CD4-positive, alpha-beta T cell treated with Interleukin-1 beta for 1 hour (primary cell): ENCODE data around the gene BMAL1.
"Not testable (repeated sequence)": the region's sequence is repeated elsewhere in the genome, so short reads cannot be mapped to it uniquely, and the experiment has no call there.

Experiments used
- DNase-seq, 2 donors: peaks; one replicate each; pipeline ENCODE4 v3.0.0-alpha.2; 2020 to 2022

Gene BMAL1

DNA sequence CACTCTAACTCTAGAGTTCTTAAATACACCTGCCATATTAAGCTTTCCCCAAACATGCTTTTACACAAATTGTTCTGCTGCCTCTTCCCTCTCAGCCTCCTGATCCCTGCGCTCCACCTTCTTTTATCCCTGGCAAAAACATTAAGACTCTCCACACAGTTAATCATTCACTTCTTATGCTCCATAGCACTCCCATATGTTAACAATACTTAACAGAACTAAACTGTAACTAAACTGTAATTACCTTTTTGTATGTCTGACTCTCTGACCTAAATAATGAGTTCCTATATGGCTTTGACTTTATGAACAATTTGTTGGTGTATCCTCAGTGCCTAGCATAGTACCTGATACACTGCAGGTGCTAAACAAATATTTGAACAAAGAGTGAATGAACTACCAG is 113.6 kb downstream of the BMAL1 start:
- no peak for DNase-seq

DNA sequence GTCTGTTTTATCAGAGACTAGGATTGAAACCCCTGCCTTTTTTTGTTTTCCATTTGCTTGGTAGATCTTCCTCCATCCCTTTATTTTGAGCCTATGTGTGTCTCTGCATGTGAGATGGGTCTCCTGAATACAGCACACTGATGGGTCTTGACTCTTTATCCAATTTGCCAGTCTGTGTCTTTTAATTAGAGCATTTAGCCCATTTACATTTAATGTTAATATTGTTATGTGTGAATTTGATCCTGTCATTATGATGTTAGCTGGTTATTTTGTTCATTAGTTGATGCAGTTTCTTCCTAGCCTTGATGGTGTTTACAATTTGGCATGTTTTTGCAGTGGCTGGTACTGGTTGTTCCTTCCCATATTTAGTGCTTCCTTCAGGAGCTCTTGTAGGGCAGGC is 120.7 kb downstream of the BMAL1 start:
- DNase-seq = not testable (repeated sequence)

GRCh38 chr11:13405220-13405619 is 127.6 kb downstream of the BMAL1 start:
- DNase-seq = no peak

GRCh38 chr11:13415201-13415600 is 137.6 kb downstream of the BMAL1 start:
- DNase-seq = no peak

DNA sequence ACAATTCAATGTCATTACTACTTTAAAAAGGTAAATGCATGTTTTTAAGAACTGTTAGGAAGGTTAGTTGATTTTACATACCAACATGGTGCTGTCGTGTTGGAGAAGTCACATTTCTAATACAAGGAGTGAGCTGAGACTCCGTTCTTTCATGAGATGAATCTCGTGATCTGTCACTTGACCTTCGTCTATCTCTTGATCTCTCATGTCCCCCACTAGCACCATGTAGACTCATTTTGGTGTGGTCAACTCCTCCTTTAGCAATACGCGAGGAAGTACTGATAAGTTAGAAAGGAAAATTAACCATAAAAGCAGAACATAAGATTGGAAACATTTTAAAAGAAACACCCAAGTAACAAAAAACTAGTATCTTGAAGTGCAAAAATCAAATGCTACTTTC is 144.0 kb downstream of the BMAL1 start:
- DNase-seq = no peak

DNA sequence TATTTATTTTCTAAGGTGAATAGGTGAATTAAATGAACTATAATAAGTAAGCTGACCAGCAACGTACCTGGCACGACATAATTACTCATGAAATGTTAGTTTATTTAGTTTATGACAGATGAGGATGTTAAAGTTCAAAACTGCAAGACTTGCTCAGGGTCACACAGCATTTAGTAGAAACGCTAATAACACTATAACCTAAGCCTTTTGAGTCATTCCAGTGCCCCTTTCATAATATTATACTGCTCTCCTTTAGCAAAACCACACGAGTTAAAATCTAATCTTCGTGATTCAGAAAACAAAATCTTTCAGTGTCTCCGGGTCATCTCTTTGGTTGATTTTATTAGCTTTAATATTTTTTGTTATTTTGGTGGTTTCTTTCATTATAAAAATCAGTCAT is 145.8 kb downstream of the BMAL1 start:
- DNase-seq = no peak

DNA sequence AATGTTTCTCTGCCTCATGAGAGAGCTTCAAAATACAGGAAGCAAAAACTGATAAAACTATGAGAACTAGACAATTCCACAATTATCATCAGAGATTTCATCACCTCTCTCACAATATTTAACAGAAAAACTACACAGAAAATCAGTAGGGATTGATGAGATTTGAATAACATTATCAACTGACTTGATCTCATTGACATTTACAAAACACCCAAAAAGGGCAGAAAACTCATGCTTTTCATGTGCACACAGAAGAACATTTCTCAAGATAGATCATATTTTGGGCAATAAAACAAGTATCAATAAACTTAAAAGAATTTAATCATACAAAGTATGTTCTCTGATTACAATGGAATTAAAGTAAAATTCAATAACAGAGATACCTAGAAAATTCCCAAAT is 149.8 kb downstream of the BMAL1 start:
- no peak for DNase-seq

- no peak for DNase-seq
These were observed 151.7 kb downstream of the BMAL1 start for GRCh38 chr11:13429288-13429687.

- no peak for DNase-seq
These were observed 152.2 kb downstream of the BMAL1 start for GRCh38 chr11:13429836-13430235.

DNA sequence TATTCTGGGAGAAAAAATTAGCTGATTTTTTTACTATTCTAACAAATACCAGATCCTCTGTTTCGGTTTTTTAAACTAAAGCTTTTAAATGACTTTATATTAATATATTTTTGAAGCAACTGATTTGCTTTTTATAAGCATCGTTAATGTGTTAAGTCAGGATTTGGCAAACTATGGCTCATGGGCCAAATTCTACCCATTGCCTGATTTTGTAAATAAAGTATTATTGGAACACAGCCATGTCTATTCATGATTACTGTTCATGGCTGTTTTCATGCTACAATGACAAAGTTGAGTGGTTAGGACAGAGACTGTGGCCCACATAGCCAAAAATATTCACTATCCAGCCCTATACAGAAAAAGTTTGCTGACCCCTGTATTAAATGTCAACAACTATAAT is 155.8 kb downstream of the BMAL1 start:
- DNase-seq = no peak

DNA sequence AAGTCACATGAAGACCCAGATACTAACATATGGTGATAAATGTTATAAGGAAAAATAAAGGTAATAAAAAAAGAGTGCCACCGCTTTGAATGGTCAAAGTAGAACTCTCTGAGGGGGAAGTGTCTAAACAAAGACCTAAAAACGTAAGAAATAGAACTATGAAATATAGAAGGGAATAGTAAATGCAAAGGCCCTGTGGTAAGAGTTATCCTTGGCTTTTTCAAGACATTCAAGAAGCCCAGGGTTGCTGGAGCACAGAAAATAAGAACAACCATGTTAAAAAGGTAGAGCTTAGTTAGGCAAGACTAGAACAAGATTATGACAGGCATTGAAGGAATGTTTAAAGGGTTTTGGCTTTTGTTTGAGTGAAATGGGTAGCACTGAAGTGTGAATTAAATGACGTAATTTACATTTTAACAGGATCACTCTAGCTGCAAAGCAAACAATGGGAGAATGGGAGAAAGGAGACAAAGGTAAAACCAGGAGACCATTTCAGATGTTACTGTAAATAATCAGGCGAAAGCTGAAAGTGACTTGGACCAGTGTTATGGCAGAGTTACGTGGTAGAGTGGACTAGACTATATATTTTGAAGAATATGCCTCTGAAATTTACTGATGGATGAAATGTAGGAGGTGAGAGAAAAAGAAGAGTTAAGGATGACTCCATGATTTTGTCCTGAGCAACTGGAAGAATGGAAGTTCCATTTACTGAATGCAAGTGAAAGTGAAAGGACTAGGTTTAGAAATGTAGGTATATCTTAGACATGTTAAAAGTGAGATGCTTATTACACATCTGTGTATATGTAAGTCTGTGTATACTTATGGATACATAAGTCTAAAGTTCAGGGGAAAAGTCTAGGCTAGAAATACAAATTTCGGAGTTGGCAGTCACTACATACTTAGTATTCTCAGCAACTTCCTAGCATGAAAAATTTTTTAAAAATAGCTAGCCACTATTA is 156.9 kb downstream of the BMAL1 start:
- no peak for DNase-seq

DNA sequence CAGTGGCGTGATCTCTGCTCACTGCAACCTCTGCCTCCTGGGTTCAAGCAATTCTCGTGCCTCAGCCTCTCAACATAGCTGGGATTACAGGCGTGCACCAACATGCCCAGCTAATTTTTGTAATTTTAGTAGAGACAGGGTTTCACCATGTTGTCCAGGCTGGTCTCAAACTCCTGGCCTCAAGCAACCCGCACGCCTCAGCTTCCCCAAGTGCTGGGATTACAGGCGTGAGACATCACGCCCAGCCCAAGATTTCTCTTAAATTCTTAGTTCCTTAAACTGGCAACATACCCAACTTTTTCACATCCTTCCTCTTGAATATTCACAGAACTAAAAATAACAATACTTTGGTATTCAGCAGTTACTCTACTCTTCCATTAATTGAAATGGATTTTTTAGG is 159.2 kb downstream of the BMAL1 start:
- DNase-seq = not testable (repeated sequence)
